Stimulated activated CD8-positive, alpha-beta memory T cell treated with anti-CD3 and anti-CD28 coated beads, Interleukin-12 subunit alpha, Interleukin-12 subunit beta, amount 100 ng/mL, for 1 hour (primary cell): Measurements from ENCODE around the gene PALMD.

Experiments used
- DNase-seq: peaks from one replicate; pipeline ENCODE4 v3.0.0-alpha.2; 2020; ENCODE audit warnings: low read depth

Gene PALMD

DNA sequence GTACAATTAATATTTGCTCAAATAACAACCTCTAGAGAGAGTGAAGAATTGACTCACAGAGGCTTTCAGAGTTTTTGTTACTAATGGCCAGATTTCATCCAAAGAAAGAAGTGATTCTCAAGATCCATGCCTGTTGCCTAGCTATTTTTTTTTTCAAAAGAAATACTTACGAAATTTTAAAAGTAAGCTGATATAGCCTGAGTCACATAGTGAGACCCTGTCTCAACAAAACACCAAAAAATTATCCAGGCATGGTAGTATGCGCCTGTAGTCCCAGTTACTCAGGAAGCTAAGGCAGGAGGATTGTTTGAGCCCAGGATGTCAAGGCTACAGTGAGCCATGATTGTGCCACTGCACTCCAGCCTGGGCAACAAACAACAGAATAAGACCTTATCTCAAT, 14.6 kb downstream of the PALMD start:
- DNase-seq = no peak

DNA sequence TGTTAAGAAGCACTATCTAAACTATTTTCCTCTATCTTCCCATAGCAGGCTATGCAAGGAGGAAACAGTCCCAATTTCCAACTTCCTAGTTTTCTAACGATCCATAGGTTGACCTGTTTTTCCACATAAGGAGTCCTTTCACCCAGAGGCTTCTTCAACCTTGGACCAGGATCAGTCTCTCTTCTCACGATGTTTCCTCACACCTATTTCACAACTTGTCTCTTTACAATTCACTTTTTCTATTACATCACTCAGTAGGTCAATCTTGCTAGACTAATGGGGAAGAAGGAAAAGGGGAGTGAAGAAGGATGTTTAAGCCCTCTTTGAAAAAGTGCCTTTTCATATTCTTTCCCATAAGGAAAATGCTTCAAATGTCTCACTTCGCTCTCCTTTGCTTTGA, 15.9 kb downstream of the PALMD start:
- DNase-seq = no peak

DNA sequence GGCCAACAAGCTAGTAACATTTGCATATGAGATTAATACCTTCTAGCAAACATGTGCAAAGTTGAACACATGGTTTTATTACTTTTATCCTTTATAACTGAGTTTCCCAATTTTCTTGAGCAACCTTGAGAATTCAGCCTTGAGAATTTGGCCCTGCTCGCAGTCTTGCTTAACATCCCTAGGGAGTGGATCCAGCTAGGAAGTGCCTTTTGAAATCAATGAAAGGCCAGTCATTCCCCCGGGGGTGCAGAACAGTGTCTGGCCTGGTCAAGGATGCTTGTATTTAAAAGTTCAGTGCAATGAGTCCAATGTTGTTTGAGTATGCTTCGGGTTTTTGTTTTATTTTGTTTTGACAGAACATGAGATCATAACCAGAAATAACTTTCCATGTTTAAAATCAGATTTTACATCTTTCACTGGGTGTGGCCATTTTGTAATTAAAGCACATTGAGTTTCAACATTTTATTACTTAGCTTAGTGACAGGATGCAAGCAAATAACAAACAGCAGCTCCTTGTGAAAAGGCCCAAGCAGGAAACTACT, 16.7 kb downstream of the PALMD start:
- no peak for DNase-seq

DNA sequence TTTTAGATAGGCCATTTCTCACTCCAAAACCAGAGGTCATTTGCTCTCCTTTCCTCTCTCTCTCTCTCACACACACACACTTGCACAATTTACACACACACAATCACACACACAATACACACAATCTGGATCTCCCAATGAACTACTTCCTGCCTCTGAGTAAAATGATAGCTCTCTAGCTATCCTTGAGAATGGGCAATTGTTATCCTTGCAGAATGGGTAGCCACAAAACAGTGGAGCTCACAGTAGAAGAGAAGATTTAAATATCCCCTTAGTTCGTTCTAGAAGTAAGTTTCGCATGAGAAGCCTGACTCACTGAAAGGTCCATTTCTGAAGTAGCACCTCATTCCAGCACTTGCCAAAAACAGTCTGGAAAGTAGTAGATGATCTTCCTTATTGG, 17.6 kb downstream of the PALMD start:
- no peak for DNase-seq

DNA sequence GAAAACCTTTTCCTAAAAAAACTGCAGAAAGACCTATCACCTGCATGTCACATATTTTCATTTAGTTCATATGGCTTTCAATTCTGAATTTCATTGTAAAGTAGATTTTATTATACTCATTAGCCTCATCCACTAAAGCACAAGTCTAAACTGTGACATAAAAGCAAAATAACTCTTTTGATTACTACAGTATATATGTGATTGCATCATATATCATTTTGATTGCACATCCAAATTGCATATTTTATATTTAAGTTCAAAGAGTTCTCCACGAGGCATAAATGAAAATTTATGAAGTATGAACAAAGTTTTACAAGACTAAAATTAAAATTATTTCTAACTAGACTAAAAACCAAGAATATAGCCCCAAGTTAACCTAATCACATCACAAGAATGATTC, 19.3 kb downstream of the PALMD start:
- DNase-seq = no peak

DNA sequence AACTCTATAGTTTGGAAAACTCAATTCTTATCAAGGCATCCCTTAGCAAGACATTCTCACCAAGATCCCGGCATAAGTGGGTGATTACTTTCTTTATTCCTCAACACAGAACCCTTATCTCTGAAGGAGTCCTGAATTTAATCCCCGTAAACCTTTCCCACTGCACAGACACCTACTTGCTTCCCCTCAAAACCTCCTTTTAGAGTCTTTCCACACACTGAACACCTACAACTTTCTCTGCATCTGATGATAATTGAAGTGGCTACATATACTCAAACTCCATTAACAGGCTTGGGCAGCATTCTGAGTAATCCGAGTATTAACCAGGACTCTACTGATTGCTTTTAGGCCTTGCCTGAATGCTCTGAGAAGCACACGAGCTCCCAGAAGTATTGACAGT, 23.5 kb downstream of the PALMD start:
- DNase-seq = no peak

DNA sequence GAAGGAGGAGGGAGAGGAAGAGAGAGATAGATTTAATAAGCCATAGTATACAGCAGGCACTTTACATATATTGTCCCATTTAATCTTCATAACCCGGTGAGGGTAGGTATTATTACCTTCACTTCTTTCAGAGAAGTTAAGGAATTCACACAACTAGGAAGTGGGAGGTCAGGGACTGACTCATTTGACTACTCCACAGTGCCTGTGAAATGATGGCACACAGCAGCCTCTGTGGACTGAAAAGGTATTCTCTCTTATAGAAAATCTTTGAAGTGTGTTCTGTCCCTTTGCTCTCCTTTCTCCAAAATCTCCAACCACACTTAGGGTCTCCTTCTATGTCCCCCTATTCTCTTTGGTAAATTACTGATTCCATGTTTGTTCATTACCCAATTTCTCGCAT, 23.9 kb downstream of the PALMD start:
- no peak for DNase-seq

DNA sequence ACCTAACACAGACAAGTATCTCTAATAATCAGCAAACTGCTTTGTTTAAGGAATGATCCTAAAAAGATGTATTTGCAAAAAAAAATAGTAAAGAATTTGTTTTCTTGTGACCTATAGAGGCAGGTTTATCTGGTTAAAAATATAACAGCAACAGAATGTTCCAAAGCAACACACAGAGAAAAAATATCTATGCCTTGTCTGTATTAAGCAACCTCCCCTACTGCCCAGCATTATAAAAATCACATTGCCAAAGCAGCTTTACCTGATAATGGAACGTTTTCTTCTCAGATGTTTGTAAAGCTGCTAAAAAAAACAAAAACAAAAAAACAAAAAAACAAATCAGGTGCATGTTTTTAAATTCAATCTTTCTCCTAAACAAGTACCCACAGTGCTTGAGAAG, 24.7 kb downstream of the PALMD start:
- no peak for DNase-seq

DNA sequence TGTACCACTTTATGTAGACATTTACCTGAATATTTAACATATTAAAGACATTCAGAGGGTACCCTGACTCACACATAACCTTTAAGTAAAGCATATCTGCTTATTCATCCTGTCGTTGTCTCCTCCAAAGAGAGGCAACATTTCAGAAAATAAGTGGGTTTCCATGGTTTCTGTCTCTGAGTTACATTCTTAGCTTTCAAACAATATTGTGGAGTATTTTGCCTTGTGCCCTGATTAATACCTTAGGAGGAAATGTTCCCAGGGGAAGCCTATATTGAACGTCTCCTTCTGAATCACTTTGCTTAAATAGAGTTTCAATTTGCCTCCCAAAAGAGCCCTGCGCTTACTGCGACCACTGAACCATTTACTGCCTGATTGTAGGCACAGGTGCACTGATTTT, 26.1 kb downstream of the PALMD start:
- DNase-seq = no peak

DNA sequence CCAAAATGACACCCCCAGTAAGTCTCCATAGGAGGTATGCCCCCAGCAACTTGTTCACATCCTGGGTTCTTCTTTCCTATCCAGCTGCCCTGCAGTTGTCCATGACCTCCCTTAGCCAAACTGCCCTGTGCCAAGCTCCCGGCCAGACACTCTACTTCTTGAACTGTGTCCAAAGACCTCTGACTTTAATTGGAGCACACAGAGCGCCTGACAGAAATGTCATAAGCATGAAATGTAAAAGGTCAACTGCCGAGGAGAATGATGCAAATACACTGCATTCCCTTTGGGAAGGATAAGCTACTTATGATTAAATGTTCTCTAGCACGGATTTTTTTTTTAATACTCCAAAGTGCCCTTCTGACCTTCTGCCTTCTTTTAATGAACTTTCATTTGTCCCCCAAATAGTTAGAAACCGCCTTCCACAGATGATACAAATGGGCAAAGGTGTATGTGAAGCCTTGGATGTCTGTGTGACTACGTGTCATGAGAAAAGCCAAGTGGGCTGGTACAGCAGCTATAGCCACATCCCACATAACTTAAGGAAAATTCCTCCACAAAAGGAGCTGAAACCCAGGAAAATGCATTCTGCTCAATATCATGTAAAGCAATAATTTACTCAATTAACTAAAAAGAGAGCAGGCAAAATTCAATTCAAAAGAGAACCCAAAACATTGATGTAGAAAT, 26.8 kb downstream of the PALMD start:
- no peak for DNase-seq

DNA sequence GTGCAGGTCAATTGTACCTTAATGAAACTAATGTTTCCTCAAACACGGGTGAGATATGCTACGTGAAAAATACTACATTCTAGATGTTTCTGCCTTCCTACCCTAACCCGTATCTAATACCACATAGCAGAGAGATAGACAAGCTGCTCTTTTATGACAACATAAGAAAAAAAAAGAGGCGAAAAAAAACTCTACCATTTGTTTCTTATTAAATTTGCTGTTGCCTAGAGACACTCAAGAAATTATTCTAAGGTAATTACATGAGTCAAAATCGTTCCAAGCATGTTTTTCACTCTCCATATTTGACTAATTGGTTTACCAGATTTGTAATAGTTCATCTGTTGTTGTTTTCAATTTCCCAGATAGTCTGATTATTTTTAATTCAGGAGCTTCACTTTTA, 27.4 kb downstream of the PALMD start:
- DNase-seq = no peak

DNA sequence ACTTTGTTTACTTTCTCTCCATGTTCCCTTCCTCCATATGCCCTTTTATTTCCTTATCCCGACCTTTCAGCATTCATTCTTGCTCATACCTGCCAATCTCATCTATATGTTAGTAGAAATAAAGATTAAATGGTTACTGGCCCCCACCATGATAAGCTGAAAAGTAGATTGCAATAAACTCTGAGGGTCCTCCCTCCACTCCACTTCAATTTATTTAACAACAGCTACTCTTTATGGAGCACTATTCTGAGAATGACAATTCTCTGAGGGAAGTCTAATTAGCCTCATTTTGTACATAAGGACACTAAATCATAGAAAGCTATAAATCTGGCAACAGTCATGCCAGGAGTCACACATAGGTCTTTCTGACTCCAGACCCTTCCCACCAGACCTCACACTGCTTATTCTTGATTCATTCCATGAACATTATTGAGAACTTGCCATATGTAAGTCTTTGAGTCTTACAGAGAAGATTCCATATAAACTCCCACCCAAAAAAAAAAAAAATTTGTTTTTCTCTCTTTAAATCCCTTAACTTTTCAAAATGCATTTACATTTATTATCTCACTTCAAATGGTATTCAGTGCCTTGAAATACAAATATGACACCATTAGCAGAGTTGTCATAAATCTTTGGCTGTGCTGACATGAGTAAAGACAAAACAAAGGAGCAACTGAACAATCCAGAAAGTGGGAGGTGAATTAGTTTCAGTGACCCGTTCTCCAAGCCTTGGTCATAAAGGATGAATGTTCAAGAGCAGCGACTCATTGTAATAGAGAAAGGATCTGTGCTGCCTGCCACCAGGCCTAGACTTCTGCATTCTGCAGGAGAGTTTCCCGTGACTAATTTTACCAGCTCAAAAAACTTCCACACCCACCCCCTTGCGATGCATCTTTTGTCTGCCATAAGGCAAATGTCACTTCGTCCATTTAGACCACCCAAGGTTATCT, 28.5 kb downstream of the PALMD start:
- no peak for DNase-seq

DNA sequence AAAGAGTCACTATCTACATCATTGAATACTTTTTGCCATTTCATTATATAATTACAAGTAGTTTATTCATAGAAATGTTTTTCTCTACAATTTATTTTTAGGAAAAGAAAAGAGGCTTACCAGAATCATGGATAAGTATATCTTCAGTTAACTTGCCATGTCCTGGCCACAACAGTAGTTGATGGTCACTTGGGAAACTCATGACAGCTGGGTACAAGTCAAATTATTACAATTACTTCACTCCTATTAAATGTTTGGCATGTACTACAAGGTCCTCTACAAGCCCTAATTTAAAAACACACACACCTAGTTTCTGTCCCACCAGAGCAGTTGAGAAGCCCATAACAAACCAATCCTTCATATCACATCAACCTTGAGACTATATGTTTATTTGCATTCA, 29.4 kb downstream of the PALMD start:
- no peak for DNase-seq

DNA sequence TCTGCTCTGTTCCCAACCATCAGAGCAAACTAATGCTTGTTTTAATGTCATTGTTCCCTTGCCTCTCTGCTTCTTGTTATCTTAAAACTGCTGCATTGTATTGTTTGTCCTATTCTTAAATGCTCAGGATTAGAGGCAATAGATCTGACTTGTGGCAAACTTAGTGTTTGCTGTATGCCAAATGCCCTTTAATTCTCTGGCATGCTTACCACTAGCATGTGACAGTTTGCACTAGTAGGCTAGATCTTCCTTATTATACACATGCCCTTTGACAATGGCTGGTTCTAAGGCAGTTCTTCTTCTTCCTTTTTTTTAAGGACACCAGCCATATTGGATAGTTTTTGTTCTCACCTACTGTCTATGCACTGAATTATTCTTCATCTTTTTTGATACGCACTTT, 30.1 kb downstream of the PALMD start:
- no peak for DNase-seq

DNA sequence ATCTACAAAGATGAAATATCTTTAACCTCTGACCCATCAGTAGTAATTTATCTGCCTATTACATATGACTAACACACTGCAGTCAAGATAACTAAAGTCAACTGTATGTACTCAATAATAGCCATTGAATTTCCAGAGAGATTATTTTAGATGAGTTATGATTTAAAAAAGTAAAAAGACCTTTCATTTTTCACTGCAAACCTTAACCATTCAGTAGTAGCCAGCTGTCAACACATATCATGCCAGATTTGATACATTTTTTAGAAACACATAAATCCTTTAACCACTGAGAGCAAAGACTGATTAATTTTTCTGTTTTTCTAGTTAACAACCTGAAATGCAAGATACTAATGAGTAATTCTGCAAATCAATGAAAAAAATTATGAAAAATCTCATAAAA, 31.0 kb downstream of the PALMD start:
- no peak for DNase-seq

DNA sequence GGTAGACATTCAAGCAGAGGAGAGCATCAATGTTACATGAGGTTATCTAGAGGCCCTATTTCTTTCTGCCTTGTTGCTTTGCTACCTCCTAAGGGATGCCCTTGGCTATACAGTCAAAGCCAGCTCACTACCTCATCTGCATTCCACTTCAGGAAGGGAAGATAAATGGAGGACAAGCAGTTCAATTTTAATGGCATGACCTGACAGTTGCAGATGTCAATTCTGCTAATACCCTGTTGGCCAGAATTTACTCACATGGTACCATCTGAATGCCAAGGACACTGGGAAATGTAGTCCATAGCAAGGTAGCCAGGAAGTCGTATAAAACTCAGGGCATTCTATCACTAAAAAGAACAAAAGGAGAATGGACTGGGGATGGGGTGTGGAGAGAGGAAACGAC, 31.5 kb downstream of the PALMD start:
- no peak for DNase-seq

DNA sequence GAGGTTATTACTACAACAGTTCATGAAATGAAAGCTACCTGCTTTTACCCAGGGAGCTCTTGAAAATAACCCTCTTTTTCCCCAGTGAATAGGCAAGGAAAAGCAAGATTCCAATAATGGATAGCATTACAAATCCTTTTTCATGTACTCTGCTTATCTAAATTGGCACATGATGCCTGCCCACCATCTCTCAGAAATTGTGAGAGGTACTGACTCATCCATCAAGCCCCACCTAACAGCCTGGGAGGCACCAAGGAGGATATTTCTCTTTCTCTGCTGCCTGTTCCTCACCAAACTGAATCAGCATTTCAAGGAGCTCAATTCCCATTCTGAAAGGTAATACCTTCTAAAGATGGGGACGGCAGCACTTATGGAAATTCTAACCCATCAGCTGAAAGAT, 34.4 kb downstream of the PALMD start:
- no peak for DNase-seq

DNA sequence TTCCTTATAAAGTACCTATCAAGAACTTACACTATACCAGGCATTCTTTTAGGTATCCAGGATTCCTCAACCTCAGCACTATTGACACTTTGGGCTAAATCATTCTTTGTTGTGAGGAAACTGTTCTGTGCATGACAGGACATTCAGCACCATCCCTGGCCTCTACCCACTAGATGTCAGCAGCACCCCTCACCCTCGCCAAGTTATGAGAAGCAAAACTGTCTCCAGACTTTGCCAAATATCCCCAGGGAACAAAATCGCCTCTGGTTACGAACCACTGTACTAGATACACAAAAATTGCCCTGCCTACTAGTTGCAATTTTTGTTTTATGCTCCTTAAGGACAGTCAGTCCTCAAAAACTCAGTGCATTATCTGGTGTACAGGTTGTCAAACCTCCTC, 35.7 kb downstream of the PALMD start:
- DNase-seq = no peak

DNA sequence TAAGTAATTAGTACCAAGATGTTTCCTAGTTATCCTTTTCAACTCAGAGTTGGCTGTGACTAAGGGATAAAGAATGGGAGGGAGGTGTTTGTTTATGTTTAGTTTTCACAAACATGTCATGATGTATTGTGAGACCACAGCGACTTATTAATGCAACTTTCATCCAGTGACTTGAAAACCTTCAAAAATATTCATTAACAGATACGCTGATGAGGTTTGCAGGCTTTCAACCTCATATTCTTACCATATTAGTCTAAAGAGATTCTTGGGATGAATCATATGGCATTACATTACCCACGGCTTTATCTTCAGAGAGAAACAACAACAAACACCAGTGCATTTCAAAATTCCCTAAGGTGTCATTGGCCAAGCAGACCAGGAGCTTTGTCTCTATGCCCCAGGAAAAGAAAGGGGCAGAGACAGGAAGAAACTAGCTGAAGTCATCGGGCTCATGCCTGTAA, 36.4 kb downstream of the PALMD start:
- DNase-seq = no peak

DNA sequence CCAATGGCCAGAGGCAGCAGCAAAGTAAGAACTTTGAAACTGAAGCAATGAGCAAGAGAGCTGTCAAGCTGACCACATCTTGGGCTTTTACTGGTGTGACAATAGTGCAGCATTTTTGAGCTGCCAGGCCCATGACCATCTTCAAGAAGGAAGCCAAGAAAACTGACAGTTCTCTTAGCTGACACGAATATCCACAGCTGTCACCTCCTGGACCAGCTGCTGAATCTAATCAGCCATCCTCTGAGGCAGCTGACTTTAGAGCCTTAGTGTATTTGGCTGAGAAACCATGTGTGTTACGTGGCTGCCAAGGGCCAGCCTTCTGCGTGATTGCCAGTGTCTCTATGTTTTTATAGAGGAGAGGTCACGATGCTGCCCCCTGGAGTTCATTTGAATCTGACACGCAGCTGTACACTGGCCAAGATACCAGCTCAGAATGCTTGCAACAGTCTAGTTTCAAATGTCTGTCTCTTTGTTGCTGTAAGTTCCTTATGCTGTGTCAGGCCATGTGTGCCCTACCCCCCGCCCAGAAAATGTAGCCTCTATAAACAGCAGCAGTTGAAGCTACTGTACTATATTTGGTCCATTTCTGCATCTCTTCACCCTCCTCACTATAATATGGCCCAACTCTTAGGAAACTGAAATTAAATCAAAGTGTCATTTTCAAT, 39.7 kb downstream of the PALMD start:
- DNase-seq = no peak

DNA sequence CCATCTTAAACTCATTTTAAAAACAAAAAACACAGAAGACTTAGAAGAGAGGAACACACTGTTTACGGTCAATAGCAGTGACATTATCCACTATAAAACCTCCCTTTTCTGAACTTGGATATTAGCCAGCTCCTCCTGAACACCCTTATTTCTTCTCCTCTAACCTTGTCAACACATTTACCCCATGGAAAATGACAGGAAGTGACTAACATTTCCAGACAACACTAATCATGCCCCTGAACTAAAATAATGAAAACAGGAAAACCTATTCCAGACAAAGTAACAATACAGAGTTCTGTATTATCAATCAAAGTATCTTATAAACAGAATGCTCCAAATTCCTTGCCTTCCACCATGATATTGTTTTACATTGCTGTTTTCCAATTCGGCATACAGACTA, 45.3 kb downstream of the PALMD start:
- DNase-seq = no peak

DNA sequence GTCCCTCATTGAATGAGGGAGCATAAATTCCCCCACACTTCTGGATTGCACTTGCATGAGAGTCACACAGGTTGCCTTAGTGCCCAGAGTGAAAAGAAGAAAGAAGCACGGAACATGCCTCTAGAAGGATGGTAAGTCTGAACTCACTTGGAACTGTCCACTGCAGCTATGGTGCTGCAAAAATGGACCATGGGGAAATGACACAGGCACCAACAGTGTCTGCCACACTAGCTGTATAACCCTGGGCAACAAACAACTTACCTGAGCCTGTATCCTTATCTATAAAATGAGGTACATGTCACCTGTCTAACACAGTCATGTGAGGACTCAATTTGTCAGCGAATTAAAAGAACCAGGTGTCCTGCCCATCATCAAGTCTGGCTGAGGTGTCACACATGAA, 50.7 kb downstream of the PALMD start:
- DNase-seq = no peak

DNA sequence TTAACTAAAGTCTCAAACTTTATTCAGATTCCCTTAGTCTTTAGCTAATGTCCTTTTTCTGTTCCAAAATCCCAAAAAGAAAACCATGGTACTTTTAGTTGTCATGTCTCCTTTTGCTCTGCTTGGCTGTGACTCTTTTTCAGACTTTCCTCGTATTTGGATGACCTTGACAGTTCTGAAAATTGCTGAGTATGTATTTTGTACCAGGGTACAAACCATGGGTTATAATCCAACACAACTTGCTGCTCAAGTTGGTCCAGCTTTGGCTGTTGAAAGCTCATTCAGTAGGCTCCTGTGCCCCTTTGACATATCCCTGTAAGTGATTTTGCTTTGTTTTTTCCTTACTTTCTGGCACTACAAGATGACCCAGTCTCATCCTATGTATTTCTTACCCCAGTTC, 51.7 kb downstream of the PALMD start:
- DNase-seq = no peak
